IPS-11a (cell line): ENCODE results near the gene GBGT1.

Experiments
- H3K4me3 ChIP-seq: one replicate; pipeline ENCODE4 v1.5.1; 2013; ENCODE audit warnings: low read depth, low read length, control low read depth

The GBGT1 gene

DNA sequence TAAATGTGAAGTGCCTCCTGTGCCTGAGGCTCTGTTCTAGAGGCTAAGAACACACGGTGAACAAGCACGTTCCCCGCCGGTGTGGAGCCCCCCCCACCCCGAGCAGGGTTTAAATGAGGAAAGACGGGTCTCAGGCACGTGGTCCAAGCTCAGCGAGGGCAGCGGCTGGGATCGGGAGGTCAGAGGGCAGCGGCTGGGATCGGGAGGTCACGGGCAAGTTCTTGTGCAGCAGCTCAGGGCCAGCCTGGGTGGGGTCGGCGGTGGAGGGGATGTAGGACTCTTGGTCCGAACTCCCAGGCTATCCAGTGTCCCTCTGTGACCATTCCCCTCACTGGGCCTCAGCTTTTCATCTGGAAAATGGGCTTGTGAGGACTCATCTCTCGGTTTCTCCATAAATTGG, 2.7 kb upstream of the GBGT1 start:
- H3K4me3 ChIP-seq: no peak overlapping the region

- no peak overlapping the region for H3K4me3 ChIP-seq
Measured at GRCh38 chr9:133165452-133165730, 1.7 kb upstream of the GBGT1 start.

DNA sequence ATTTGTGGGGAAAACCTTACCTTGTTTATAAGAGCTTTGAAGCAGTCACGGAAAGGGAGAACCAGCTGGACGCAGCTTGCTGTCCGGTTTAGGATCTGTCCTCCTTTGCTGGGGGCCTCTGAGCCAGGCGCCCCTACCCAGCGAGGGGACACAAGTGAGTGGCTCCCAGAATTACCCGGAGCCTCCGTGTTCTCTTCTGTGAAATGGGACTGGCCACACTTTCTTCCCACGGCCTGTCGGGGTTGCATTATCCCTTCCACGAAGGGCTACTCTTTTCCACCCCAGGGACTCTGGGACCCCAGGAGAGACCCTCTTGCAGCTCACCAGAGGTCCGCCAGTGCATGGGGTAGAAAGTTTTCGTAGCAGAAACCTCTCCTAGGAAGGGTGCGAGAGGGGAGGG, 477 bp upstream of the GBGT1 start:
- H3K4me3 ChIP-seq: no peak overlapping the region

DNA sequence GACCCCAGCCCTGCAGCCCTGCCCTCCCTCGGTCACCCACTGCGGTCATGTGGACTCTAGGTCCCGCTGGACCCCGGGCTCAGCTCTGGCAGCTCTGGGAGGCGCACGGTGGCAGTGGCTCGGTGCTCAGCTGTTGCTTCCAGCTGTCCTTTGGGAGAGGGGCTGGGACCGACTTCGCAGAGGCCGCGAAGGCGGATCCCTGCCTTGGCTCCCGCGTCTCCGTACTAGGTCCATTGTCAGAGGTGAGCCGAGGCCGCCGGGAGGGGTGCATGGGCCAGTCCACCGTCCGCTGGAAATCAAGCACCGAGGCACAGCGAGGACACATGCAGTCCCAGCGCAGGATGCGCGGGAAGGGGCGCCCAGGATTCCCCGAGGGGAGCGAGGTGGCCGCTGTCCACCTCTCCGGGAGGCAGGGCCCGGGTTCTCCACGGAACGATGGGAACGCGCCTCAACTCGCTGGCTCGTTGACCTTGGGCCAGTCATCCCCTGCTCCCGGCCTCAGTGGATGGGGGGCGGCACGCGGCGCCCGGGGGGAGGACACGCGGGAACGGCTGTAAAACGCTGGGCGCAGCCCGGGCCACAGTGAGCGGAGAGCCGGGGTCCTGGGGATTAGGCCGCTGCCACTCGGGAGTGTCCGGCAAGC, 732 bp downstream of the GBGT1 start:
- H3K4me3 ChIP-seq: peak overlapping the region; percentile 43

GRCh38 chr9:133161547-133161950, 2.2 kb downstream of the GBGT1 start:
- H3K4me3 ChIP-seq: no peak overlapping the region

GRCh38 chr9:133160742-133161546, 2.8 kb downstream of the GBGT1 start:
- H3K4me3 ChIP-seq: no peak overlapping the region

DNA sequence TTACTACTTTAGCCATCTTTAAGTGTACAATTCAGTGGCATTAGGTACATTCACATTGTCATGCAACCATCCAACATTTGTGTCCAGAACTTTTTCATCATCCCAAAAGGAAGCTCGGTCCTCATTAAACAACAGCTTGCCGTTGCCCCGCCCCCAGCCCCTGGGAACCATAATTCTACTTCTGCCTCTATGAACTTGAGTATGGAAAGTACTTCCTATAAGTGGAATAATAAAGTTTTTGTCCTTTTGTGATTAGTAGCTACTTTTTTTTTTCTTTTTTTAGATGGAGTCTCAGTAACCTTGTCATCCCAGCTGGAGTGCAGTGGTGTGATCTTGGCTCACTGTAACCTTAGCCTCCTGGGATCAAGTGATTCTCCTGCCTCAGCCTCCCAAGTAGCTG, 5.0 kb downstream of the GBGT1 start:
- no peak overlapping the region for H3K4me3 ChIP-seq

DNA sequence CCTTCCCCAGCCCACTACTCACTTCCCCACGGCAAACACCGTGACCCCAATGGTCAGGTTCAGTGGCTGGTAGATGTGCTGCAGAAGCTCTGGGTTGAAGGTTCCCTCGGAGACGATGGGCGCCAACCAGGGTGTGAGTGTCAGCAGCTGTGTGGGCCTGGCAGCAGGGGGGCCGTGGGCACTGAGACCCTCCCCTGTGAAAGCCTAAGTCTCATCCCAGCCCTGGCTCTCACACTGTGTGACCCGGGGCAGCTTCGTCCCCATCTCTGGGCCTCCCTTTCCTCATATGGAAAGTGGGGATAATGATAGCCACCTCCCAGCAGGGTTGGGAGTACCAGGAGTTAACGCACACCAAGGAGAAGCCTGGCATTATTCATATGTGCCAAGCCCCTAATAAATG, 8.6 kb downstream of the GBGT1 start:
- H3K4me3 ChIP-seq: no peak overlapping the region

DNA sequence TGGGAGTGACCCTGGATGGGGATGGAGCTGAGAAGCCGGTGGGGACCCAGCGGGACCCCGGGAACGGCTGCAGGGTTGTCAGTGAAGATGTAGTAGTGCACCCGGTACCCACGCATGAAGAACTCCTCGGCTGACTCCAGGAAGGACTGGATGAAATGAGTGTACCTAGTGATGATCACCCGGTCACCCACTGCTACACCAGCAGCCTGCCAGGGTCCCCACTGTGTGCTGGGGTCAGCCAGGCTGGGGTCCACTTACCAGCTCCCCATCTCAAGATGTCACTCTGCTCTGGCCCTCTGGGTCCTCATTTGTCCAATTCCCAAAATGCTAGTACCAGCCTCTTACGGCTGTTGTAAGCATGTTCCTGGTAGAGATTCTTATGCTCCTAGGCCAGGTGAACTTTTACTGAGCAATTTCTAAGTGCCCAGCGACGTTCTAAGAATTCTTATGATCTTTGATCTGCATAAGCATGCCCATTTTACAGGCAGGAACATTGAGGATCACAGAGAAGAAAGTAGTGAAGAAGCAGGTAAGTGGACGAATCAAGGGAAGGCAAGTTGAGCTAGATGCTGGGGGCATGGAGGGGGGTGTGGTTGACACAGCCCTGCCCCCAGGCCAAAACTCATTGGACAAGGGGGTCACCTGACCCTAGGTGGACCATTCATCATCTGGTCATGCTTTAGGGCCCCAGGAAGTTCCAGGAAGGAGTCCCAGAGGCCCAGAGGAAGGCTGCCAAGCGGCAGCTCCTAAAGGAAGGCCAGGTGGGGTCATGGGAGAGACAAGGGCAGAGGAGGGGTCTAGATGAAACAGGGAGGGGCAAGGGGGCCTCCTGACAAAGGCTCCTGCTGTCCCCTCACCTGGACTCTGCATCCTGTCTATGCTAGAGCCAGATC, 9.4 kb downstream of the GBGT1 start:
- no peak overlapping the region for H3K4me3 ChIP-seq

- H3K4me3 ChIP-seq: no peak overlapping the region
Measured at GRCh38 chr9:133153227-133154096, 10.3 kb downstream of the GBGT1 start.

- no peak overlapping the region for H3K4me3 ChIP-seq
Measured at GRCh38 chr9:133151601-133152525, 11.9 kb downstream of the GBGT1 start.

DNA sequence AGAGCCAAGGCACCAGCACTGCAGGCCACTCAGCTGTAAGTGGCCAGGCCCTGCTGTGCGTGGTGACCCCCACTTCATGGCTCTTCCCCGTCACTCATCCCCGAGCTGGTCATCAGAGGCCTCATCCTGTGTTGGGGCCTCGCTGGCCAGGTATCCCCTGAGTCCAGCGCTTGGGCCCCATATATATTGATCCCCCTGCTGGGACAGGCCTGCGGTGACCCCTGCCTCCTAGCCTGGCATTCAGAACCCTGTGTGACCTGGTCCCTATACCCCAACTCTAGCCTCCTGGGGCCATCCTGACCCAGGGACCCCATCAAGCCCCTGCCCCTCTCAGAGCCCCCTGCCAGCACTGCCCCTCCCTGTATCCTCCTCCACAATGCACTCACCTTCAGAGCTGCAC, 12.7 kb downstream of the GBGT1 start:
- H3K4me3 ChIP-seq: no peak overlapping the region

GRCh38 chr9:133149130-133150015, 14.3 kb downstream of the GBGT1 start:
- peak overlapping the region; percentile 45 for H3K4me3 ChIP-seq

DNA sequence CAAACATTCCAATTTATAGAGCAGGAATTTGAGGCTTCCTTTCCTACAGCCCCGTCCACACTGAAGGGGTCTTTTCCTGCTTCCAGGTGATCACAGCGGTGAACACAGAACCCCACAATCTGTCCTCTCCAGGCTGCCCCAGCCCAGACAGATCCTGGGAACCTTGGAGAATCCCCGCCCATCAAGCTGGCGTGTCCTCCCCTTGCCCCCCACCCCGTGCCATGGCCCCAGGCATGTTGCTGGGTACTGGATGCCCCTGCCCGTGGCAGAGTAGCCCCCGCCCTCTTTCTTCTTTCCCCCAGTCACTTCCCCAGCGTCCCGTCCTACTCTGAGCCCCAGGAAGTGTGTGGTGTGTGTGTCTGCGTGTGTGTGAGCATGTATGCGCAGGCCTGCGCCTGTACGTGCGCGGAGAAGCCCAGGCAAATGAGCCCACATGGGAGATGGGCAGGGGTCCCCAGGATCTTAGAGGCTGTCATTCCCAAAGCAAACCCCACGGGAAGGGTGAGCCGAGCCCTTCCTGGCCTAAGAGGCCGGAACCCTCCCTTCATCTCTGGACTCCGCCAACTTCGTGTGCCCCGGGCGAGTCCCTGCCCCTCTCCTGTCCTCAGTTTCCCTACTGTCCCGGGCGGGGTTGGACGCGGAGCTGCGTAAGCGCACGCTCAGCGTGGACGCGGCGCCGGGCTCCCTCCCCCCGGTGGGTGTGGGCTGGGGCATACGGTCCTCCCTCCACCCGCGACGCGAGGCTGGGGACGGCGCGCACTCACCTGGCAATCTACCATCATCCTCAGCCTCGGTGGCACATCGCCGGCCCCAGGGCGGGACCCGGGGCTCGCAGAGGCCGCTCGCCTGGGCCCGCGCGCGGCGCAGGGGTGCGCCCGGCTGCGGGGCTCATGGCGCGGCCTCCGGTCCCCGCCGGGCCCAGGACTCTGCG, 15.2 kb downstream of the GBGT1 start:
- peak overlapping the region; percentile 45 for H3K4me3 ChIP-seq

GRCh38 chr9:133147412-133148198, 16.1 kb downstream of the GBGT1 start:
- H3K4me3 ChIP-seq: no peak overlapping the region

GRCh38 chr9:133146746-133147411, 16.8 kb downstream of the GBGT1 start:
- H3K4me3 ChIP-seq: no peak overlapping the region
